Neuron (in vitro differentiated cells): ENCODE results near the gene PIF1.
"Not testable (repeated sequence)": the region's sequence is repeated elsewhere in the genome, so short reads cannot be mapped to it uniquely, and the experiment has no call there.

Experiments used
- H2AFZ ChIP-seq: one replicate; pipeline ENCODE4 v1.6.1; 2013; ENCODE audit warnings: low read depth, mild to moderate bottlenecking, inconsistent platforms, low read length, moderate library complexity
- H3K27me3 ChIP-seq: one replicate; pipeline ENCODE4 v1.6.1; 2013; ENCODE audit warnings: low read length; ENCODE audit not compliant: insufficient read depth
- H3K36me3 ChIP-seq: one replicate; pipeline ENCODE4 v1.6.1; 2013; ENCODE audit warnings: low read length; ENCODE audit not compliant: insufficient read depth
- H3K4me1 ChIP-seq: one replicate; pipeline ENCODE4 v1.6.1; 2013; ENCODE audit warnings: low read length; ENCODE audit not compliant: insufficient read depth
- H3K4me3 ChIP-seq: 2 replicates; pipeline ENCODE4 v1.5.1; 2013; ENCODE audit warnings: mild to moderate bottlenecking, low read length, moderate library complexity
- H3K9me3 ChIP-seq: one replicate; pipeline ENCODE4 v1.6.1; 2013; ENCODE audit warnings: low read length

Gene PIF1

DNA sequence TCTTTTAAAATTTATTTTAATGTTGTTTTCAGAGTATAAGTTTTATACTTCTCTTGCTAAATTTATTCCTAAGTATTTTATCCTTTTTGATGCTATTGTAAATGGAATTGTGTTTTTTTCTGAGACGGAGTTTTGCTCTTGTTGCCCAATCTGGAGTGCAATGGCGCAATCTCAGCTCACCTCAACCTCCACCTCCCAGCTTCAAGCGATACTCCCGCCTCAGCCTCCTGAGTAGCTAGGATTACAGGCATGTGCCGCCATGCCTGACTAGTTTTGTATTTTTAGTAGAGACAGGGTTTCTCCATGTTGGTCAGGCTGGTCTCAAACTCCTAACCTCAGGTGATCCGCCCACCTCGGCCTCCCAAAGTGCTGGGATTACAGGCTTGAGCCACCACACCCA, 30.1 kb downstream of the PIF1 start:
- H2AFZ ChIP-seq, H3K4me3 ChIP-seq, H3K27me3 ChIP-seq, H3K4me1 ChIP-seq, H3K36me3 ChIP-seq, H3K9me3 ChIP-seq: not testable (repeated sequence)

DNA sequence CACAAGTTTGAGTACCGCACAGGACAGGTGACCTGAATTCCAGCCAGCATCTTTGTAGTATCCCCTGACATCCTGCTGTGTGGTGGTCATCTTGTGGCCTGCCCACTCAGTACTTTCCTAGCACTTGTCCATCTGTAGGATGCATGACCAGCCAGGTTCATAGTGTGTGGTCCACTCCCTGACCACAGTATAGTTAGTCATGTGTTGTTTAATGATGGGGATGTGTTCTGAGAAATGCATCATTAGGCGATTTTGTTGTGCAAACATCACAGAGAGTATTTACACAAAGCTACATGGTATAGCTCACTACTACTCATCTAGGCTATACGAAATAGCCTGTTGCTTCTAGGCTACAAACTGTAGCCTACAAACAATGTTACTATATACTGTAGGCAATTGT, 33.2 kb downstream of the PIF1 start:
- no peaks in the 10 kb centered on the region for H3K27me3 ChIP-seq
- no peaks in the 10 kb centered on the region for H3K36me3 ChIP-seq
- no peak overlapping the region for H2AFZ ChIP-seq
- no peaks in the 10 kb centered on the region for H3K4me1 ChIP-seq
- H3K9me3 ChIP-seq: no peaks in the 10 kb centered on the region
- H3K4me3 ChIP-seq: no peak overlapping the region

DNA sequence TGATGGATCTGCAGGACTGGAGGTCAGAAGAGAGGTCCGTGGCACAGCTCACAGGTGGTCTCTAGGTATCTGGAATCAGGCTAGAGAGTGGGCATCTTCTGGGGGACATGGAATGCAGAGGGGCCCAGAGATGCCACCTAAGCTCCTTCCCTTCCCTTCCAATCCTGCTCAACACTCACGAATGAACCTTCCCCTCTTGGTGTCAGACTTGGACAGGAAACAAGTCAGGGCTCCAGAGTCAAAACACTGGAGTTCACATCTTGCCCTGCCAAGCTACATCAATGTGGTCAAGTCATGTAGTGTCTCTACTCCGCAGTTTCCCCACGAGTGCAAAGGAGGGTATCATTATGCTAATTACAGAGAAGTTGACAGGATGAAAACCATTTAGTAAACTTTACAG, 34.0 kb downstream of the PIF1 start:
- Histone ChIP-seq H3K27me3 (no peaks in the 10 kb centered on the region), H3K4me1 (no peaks in the 10 kb centered on the region), H3K9me3 (no peaks in the 10 kb centered on the region), H2AFZ (no peak overlapping the region), H3K36me3 (no peaks in the 10 kb centered on the region), H3K4me3 (no peak overlapping the region)

DNA sequence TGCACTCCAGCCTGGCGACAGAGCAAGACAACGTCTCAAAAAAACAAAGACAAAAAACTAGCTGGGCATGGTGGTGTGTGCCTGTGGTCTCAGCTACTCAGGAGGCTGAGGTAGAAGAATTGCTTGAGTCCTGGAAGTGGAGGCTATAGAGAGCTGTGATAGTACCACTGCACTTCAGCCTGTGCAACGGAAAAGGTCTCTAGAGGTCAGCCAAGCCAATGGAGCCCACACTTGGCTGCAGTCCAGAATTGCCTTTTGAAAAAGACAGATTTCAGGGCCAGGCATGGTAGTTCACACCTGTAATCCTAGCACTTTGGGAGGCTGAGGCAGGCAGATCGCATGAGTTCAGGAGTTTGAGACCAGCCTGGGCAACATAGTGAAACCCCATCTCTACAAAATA, 41.7 kb downstream of the PIF1 start:
- H3K27me3 ChIP-seq: no peaks in the 10 kb centered on the region
- H3K4me1 ChIP-seq: no peaks in the 10 kb centered on the region
- H3K36me3 ChIP-seq: no peaks in the 10 kb centered on the region
- no peaks in the 10 kb centered on the region for H3K9me3 ChIP-seq
- H3K4me3 ChIP-seq: no peak overlapping the region
- H2AFZ ChIP-seq: no peak overlapping the region

DNA sequence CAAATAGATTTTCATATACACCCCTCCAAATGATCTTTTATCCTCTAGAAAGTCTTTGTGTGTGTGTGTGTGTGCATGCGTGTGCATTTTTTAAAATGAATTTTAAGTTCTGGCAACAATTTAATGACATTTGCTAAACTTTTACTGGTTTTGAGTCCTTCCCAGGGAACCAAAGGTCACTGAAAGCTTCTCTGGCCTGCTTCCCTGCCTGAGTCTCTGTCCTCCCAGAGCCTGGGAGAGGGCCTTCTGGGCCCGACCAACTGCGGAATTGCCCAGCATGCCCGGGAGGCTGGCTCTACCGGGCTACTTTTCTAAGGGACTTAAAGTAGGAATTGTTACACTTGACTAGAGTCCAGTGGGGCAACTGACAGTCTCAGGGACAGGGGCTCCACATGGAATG, 42.7 kb downstream of the PIF1 start:
- no peak overlapping the region for H3K4me3 ChIP-seq
- no peaks in the 10 kb centered on the region for H3K4me1 ChIP-seq
- H3K9me3 ChIP-seq: no peaks in the 10 kb centered on the region
- no peaks in the 10 kb centered on the region for H3K36me3 ChIP-seq
- no peaks in the 10 kb centered on the region for H3K27me3 ChIP-seq
- no peak overlapping the region for H2AFZ ChIP-seq

DNA sequence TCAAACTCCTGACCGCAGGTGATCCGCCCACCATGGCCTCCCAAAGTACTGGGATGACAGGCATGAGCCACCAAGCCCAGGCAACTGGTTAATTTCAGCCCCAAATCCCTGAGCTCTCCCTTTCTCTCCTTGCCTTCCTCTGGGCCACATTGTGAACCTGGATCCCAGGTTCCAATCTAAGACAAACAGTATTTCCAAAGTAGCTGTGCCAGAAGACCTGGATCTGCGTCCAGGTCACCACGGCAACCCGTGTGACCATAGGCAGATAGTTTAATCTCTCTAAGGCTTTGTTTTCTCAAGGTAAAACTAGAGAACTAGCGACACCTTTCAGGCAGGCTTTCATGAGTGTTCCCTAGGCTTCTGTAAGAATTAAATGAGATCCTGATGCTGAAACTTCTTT, 44.1 kb downstream of the PIF1 start:
- Histone ChIP-seq H3K27me3 (no peaks in the 10 kb centered on the region), H3K9me3 (no peaks in the 10 kb centered on the region), H3K36me3 (no peaks in the 10 kb centered on the region), H3K4me1 (peaks cover 7% of the 10 kb centered on the region), H2AFZ (no peak overlapping the region), H3K4me3 (no peak overlapping the region)

DNA sequence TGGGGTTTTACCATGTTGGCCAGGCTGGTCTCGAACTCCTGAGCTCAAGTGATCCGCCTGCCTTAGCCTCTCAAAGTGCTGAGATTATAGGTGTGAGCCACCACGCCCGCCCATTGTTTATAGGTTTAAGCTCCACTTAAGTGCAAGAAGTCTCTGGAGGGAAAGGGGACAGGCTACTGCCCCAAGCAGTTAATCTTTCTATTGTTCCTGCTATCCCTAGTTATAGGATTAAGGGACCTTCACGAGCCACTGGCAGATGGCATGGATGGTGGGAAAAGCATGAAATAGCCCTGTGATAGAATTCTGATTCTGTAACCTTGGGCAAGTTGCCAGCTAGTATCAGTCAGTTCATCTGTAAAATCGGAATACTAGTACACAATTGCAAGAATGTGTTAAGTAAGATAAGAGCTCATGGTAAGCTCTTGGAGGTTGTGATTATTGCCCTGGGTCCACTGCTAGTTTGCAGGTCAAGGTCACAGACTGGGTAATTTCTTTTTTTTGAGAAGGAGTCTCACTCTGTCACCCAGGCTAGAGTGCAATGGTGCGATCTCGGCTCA, 44.8 kb downstream of the PIF1 start:
- no peaks in the 10 kb centered on the region for H3K9me3 ChIP-seq
- H2AFZ ChIP-seq: no peak overlapping the region

DNA sequence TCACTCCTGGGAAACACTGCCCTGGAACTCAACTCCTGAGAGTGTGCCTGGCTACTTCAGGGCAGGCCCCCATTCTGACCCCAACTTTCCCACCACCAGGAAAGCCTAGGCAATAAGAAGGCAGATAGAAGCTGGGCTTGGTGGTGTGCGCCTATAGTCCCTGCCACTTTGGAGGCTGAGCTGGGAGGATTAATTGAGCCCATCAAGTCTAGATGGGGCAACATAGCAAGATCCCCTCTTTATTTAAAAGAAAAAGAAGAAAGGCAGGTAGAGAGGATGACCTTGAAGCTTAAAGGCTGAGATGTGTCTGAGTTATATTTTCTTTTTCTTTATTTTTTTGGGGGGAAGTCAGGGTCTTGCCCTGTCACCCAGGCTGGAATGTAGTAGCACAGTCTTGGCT, 45.8 kb downstream of the PIF1 start:
- H2AFZ ChIP-seq: no peak overlapping the region
- no peaks in the 10 kb centered on the region for H3K9me3 ChIP-seq
- no peaks in the 10 kb centered on the region for H3K36me3 ChIP-seq
- peaks cover 12% of the 10 kb centered on the region for H3K4me1 ChIP-seq
- no peaks in the 10 kb centered on the region for H3K27me3 ChIP-seq
- no peak overlapping the region for H3K4me3 ChIP-seq

More for the DNA sequence above, 44.8 kb downstream of the PIF1 start:
- Histone ChIP-seq H3K36me3 (no peaks in the 10 kb centered on the region), H3K4me1 (peaks cover 12% of the 10 kb centered on the region), H3K27me3 (no peaks in the 10 kb centered on the region), H3K4me3 (no peak overlapping the region)

DNA sequence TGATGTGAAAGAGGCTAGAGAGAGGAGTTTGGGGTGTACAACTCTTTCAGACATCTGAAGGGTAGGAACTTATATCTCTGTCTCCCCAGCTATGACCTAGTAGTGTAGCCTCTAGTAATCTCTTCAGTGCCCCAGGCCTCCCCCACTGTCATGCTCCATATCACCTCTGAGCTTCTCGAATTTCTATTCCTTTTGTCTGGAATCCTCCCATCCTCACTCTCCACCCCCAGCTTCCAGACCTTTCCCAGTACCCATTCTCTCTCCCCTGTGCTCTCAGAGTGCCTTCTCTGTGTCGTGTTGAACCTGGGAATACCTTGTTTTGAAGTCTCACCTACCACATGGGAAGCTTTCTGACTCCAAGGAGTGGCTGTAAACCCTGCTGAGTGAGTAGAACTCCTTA, 46.4 kb downstream of the PIF1 start:
- no peaks in the 10 kb centered on the region for H3K27me3 ChIP-seq
- H3K9me3 ChIP-seq: no peaks in the 10 kb centered on the region
- peaks cover 16% of the 10 kb centered on the region for H3K4me1 ChIP-seq
- no peak overlapping the region for H2AFZ ChIP-seq
- no peaks in the 10 kb centered on the region for H3K36me3 ChIP-seq
- no peak overlapping the region for H3K4me3 ChIP-seq

DNA sequence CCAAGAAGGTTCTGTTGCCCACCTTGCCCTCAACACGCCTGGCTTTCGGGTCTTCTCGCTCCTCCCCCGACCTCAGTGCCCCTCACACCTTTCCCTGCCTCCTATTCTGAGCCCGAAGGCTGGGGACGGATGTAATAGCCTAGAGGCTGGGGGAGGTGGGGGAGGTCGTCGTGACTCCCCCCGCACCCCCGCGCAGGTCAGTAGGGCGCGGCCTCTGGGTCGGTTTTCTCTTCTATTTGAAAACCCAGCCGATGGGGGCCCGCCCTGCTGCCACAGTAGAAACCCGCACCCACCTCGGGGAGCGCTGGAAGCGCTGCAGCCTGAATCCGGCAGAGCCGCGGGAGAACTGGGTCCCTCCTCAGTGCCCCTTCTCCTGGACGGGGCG, 49.1 kb downstream of the PIF1 start:
- Histone ChIP-seq H3K4me1 (peaks cover 17% of the 10 kb centered on the region), H3K27me3 (no peaks in the 10 kb centered on the region), H3K9me3 (no peaks in the 10 kb centered on the region), H2AFZ (no peak overlapping the region), H3K4me3 (peak overlapping the region; percentile 69), H3K36me3 (no peaks in the 10 kb centered on the region)

DNA sequence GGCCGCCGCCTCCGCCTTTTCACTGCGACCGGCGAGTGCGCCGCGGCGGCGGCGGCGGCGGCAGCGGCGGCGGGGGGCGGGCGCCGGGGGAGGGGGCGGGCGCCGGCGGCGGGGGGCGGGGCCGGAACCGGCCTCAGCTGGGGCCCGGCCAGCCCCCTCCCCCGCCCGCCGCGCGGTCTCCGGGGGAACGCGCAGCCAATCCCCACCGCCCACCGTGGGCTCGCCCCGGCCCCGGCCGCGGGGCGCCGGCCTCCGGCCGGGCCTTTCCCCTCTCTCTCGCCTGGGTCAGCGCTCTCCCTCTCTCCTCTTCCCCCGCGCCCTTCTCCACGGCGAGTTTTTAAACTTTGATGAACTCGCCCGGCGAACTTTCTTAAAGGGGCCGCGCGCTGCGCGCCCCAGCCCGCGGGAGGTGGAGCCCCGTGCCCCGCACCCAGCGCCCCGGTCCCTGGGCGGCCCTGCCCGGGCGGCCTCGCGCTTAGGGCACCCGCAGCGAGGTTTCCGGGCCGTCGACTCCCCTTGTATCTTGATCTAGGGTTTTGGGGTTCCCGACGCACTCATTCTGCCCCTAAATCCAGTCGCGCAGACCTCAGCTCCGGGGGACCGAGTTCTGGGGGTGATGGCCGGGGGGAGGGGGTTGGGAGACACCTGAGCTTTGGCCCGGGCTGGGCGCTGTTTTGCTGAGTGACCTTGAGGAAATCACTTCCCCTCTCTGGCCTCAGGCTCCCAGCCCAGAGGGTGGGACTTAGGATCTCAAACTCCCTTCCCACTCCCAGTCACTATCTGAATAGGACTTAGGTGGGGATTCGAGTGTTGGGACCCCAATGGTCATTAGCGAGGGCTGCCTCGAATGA, 49.7 kb downstream of the PIF1 start, which contains the start of gene RBPMS2:
Gene RBPMS2 (minus strand): TSS at position 39 of the 851 bp plus-strand sequence. CDS start 270 bp downstream, outside the sequence.
- peak within 1 kb of the TSS; percentile 69 for H3K4me3 ChIP-seq
- H3K27me3 ChIP-seq: no peaks in the 10 kb centered on the region
- no peaks in the 10 kb centered on the region for H3K9me3 ChIP-seq
- H2AFZ ChIP-seq: peak within 1 kb of the TSS; percentile 93
- H3K4me1 ChIP-seq: peaks cover 17% of the 10 kb centered on the region
- H3K36me3 ChIP-seq: no peaks in the 10 kb centered on the region

DNA sequence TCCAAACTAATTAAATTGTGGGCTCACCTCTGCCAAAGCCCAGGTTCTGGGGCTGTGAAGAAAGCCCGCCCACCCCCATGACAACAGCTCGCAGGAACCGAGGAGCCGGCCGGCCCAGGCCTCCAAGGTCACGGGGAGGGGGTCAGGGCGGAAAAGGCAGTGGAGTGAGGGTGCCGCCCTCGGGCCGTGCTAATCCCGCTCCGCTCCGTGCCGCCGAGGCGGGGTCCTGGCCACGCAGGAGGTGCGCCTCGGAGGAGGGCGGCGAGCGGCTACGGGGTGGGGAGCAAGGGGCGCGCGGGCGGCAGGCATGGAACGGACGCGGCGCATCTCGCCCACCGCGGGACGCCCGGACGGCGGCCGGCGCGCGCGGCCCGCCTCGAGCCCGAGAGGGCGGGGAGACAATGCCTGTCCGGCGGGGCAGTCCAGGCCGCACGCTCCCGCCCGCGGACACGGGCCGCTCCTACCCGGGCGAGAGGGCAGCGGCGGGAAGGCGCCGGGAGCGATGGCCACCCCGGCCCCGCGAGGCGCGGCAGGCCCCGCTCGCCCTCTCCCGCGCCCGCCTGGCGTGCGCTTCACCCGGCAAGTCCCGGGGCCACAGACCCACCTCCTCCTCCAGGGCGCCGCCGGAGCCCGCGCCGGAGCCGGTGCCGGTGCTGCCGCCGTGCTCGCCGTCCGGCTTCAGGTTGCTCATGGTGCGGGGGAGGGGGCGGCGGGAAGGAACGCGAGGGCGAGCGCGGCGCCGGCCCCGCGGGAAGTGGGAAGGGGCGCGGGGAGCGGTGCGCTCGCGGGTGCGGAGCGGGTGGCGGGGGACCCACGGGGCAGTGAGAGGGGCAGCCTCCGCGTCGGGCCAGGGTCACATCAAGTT, 50.6 kb downstream of the PIF1 start:
- Histone ChIP-seq H3K36me3 (no peaks in the 10 kb centered on the region), H3K27me3 (no peaks in the 10 kb centered on the region), H3K9me3 (no peaks in the 10 kb centered on the region), H3K4me1 (peaks cover 17% of the 10 kb centered on the region), H2AFZ (peak overlapping the region; percentile 93), H3K4me3 (peak overlapping the region; percentile 58)

DNA sequence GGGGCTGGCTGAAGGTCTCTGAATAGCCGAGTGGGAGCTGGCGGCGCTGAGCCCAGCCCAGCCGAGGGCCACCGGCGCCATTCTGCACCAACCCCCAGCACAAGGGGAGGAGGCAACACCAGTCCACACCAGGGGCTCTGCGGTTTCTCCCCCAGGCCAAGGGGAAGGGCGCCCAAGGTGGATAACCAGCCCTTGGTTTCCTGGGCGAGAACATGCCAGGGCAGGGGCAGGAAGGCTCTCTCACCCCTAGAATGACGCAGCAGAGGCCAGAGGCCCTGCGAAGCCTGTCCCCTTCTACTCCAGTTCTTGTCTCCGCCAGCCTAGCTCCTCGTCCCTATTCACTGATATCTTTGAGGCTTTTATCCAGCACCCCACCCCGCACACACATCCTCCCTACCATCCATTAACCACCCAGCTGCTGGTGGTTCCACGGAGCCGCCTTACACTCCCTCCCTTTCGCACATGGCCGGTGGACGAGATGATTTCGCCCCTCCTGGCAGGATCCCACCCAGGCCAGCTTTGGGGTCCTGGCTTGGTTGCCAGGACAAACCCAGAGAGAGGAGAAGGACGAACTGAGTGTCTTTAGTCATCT, 51.3 kb downstream of the PIF1 start:
- peaks cover 17% of the 10 kb centered on the region for H3K4me1 ChIP-seq

More for the DNA sequence above, 51.3 kb downstream of the PIF1 start:
- H3K36me3 ChIP-seq: no peaks in the 10 kb centered on the region
- no peaks in the 10 kb centered on the region for H3K27me3 ChIP-seq
- peak overlapping the region; percentile 58 for H3K4me3 ChIP-seq
- H2AFZ ChIP-seq: peak overlapping the region; percentile 93
- H3K9me3 ChIP-seq: no peaks in the 10 kb centered on the region
